Measurements from ENCODE around the gene TMEM233.

TMEM233 gene

GRCh38 chr12:119679081-119679480 lies 85.5 kb downstream of the TMEM233 start:
- in situ Hi-C loops (cut with MboI; ENCODE audit: low sequenced_read_pairs), result no loop called here

GRCh38 chr12:119679490-119679889 lies 85.9 kb downstream of the TMEM233 start:
- in situ Hi-C loops (cut with MboI; ENCODE audit: low sequenced_read_pairs), result no loop called here

- in situ Hi-C loops (cut with MboI; ENCODE audit: low sequenced_read_pairs), result no loop called here
Observed at GRCh38 chr12:119681111-119681510, 87.5 kb downstream of the TMEM233 start.

- in situ Hi-C loops (cut with MboI; ENCODE audit: low sequenced_read_pairs), result no loop called here
Observed at GRCh38 chr12:119681728-119682638, 88.4 kb downstream of the TMEM233 start.

GRCh38 chr12:119682639-119683252 lies 89.2 kb downstream of the TMEM233 start:
- in situ Hi-C loops (cut with MboI; ENCODE audit: low sequenced_read_pairs), result no loop called here

GRCh38 chr12:119683413-119683812 lies 89.8 kb downstream of the TMEM233 start:
- in situ Hi-C loops (cut with MboI; ENCODE audit: low sequenced_read_pairs), result no loop called here

GRCh38 chr12:119683816-119684215 lies 90.2 kb downstream of the TMEM233 start:
- in situ Hi-C loops (cut with MboI; ENCODE audit: low sequenced_read_pairs), result no loop called here

GRCh38 chr12:119684711-119685369 lies 91.3 kb downstream of the TMEM233 start:
- in situ Hi-C loops (cut with MboI; ENCODE audit: low sequenced_read_pairs), result no loop called here

- in situ Hi-C loops (cut with MboI; ENCODE audit: low sequenced_read_pairs), result no loop called here
Observed at GRCh38 chr12:119685375-119685774, 91.8 kb downstream of the TMEM233 start.

GRCh38 chr12:119686355-119686754 lies 92.8 kb downstream of the TMEM233 start:
- in situ Hi-C loops (cut with MboI; ENCODE audit: low sequenced_read_pairs), result no loop called here

- in situ Hi-C loops (cut with MboI; ENCODE audit: low sequenced_read_pairs), result no loop called here
Observed at GRCh38 chr12:119686776-119687175, 93.2 kb downstream of the TMEM233 start.

- in situ Hi-C loops (cut with MboI; ENCODE audit: low sequenced_read_pairs), result no loop called here
Observed at GRCh38 chr12:119687406-119687805, 93.8 kb downstream of the TMEM233 start.

GRCh38 chr12:119687879-119688278 lies 94.3 kb downstream of the TMEM233 start:
- in situ Hi-C loops (cut with MboI; ENCODE audit: low sequenced_read_pairs), result no loop called here

GRCh38 chr12:119689935-119690500 lies 96.4 kb downstream of the TMEM233 start:
- in situ Hi-C loops (cut with MboI; ENCODE audit: low sequenced_read_pairs), result no loop called here

- in situ Hi-C loops (cut with MboI; ENCODE audit: low sequenced_read_pairs), result no loop called here
Observed at GRCh38 chr12:119691202-119691810, 97.7 kb downstream of the TMEM233 start.

- in situ Hi-C loops (cut with MboI; ENCODE audit: low sequenced_read_pairs), result no loop called here
Observed at GRCh38 chr12:119692410-119692809, 98.8 kb downstream of the TMEM233 start.
